Measurements from ENCODE around the gene RPS16.

RPS16 gene

DNA sequence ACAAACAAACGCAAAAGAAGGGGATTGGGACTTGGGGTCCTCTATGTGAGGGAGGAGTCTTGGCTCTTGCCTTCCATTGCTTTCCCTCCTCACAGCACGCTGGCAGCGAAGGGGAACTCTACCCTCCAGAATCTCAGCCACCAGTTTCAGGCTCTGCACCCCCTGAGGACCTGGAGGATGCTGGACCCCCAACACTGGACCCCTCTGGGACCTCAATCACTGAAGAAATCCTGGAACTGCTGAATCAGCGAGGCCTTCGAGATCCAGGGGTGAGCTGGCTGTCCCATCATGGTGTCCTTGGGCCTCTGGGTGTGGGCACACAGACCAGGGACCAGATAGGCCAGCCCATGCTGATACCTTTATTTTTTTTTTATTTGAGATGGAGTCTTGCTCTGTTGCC lies 13.7 kb downstream of the RPS16 start:
- no peak for DNase-seq (ENCODE audit: low spot score)

DNA sequence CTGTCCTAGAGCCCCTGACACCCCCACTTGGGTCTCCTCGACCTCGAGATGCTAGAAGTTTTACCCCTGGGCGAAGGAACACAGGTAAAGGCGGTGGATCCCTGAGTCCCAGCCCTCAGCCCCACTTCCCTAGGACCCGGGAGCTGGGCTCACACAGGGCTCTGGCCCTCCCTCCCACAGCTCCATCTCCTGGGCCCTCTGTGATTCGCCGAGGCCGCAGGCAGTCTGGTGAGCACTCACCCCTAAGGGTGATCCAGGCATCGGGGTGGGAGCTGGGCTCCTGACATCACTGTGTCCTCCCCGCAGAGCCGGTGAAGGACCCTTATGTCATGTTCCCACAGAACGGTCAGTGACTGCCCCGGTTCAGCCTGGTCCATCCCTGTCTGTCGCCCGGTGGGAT lies 15.0 kb downstream of the RPS16 start:
- no peak for DNase-seq (ENCODE audit: low spot score)

DNA sequence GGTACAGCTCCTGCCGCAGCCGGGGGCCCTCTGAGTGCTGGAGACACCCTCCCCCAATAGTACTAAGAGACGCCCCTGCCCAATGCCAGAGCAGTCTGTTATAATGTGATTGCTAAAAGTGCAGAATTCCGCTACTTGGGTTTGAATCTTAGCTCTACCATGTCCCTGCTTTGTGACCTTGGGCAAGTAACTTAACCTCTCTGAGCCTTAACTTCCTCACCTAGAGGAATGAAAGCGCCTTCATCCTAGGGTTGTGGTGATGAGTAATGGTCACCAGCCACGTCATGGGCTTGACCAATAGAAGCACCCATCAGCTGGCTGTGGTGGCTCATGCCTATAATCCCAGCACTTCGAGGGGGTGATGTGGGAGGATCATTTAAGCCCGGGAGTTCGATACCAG lies 16.7 kb downstream of the RPS16 start:
- no peak for DNase-seq (ENCODE audit: low spot score)

DNA sequence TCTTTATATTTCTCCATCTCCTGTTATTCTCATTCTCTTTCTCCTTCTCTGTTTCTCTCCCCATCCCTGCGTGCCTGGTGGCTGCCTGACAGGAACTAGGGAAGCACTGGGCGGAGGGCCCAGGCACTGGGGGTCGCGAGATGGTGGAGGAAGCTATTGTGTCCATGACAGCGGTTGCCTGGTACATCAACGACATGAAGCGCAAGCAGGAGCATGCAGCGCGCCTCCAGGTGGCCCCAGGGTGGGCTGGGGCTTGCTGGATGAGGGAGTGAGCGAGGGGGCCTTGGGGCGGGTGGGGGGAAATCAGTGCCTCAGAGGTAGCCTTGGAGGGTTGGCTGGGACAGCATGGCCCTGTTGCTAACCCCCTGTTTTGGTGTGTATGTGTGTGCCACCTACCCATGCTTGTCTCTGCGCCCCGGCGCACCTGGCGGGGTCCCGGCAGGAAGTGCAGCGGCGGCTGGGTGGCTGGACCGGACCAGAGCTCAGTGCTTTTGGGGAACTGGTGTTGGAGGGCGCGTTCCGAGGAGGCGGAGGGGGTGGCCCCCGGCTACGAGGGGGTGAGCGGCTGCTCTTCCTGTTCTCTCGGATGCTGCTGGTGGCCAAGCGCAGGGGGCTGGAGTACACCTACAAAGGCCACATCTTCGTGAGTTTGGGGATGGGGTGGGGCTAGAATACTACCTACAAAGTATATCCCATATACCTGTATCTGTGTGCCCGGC lies 18.1 kb downstream of the RPS16 start:
- DNase-seq (ENCODE audit: low spot score) = no peak

DNA sequence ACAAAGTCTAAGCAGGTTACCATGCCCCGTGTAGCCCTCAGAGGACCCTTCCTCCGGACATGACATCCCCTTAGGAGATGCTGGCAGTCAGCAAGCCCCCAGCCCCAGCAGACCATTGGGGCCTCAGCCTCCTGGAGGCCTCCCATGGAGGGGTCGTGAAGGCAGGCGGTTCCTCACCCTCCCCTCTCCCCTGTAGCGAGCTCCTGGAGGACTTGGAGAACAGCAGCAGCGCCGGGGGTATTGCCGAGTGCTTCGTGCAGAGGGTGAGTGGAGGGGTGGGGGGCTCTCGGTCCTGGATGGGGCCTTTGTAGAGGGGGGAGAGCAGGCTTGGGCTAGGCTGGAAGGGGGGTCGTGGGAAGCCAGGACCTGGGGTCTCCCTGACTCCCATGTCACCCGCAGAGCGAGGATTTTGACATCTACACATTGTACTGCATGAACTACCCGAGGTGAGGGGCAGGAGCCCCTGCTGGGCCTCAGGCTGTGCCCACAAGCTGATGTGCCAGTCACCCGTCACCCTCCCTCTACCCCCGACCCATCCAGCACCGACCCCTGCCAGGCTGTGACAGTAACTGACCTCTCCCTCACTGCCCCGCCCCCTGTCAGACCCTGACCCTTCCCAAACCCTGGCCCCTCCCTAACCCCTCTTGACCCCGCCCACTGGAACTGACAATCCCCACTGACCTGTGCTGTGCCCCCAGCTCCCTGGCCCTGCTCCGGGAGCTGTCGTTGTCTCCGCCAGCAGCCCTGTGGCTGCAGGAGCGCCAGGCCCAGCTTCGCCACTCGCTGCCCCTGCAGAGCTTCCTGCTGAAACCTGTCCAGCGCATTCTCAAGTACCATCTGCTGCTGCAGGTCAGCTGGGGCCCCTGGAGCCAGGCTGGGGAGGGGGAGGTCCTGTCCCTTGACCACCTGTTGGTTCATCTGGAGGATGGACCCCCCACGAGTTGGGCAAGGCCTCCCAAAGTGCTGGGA lies 19.3 kb downstream of the RPS16 start:
- no peak for DNase-seq (ENCODE audit: low spot score)

DNA sequence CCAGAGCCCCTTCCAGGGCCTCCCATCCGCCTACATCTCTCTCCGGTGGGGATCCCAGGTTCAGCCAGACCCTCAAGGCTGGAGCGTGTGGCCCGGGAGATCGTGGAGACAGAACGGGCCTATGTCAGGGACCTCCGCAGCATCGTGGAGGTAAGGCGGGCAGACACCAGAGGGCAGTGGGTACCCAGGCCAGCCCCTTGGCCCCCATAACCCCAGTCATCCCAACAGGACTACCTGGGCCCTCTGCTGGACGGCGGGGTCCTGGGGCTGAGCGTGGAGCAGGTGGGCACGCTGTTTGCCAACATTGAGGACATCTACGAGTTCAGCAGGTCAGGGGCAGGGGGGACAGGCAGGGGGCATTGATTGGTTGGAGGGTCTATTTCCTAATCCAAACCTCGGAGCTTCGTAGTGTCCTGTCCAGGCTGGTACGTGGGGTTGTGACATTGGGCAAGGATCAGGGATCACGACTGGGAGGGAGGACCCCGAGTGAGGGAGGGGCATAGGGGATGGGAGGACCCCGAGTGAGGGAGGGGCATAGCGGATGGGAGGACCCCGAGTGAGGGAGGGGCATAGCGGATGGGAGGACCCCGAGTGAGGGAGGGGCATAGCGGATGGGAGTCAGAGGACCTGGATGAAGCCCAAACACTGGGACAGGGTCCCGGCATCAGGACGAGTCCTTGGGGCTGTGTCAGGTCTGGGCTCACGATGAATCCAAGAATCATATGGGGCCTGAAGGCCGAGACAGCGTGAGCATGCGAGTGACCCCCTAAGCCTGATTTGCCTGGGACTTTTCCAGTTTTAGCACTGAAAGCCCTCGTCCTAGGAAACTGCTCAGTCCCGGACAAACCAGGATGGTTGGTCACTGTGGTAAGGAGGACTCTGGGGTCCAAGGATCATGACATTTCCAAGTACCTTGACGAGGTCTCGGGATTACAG lies 20.4 kb downstream of the RPS16 start:
- DNase-seq (ENCODE audit: low spot score) = no peak

DNA sequence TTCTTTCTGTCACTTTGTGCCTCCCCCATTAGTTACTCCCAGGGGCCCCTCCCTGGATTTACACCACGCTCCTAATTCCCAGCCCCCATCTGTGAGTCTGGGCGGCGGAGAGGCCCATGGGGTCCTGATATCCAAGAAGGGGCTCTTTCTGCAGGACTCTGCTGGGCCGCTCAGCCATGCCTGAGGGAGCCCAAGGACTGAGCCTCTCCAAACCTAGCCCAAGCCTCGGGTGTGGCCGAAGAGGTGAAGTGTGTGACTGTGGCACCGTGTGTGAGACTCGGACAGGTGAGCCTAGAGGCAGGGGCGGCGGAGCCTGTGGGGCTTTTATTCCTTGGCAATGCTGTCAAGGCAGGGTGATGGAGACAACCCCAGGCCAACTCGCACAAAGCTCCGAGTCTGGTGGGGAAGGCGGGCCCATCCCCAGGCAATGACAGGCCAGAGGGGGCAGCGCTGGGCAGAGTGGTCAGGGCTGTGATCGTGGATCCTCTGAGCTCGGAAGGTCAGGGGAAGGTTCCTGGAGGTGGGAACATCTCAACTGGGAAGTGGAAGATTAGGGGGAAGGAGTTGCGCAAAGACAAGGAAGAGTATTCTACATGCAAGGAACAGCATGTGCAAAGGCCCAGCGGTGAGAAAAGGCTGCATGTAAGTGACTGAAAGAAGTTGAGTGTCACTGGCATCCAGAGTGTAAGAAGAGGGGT lies 21.7 kb downstream of the RPS16 start:
- peak; percentile 63 for DNase-seq (ENCODE audit: low spot score)

DNA sequence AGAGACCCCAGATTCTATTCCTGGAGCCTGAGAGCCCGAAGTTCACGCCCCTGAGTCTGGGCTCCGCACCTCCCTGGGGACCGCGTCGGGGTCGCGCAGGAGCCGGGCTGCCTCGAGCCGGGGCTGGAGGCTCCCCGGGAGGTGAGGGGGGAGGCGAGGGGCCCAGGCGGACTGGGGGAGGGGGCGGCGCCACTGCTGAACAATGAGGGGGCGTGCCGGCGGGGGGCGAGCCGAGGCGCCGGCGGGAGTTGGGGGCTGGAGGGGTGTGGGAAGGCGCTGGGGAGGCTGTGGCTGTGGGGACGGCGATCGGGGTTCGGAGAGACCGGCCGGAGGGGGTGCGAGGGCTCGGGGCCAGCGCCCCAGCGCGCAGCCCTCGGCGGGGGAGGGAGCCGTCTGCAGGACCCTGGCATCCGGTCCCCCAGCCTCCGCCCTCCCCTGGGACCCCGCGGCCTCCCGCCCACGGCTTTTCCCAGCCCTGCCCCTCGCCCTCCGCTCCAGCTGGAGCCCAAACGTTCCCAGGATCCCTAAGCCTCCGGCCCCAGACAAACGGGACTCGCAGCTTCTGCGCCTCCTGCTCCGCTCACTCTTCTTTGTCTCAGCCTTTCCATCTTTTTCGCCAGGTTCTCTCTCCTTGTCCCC lies 22.4 kb downstream of the RPS16 start:
- DNase-seq (ENCODE audit: low spot score) = peak; percentile 85

DNA sequence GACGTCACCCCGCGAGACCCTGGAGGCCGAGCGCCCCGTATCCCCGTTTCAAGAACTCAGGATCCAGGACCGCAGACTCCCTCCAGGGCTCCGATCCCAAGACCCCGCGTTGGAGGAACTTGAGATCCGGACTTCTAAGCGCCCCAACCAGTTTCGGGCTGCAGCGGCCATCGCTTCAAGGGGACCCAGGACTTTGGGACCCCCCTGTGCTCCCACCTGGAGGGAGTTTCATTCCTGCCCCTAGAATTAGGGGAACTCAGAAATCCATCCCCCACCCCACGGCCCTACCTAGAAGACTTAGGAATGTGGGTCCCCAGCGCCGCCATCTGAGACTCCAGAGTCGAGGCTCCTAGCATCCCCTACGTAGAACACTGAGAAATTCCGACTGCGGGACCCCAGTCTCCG lies 22.9 kb downstream of the RPS16 start:
- peak; percentile 22 for DNase-seq (ENCODE audit: low spot score)

DNA sequence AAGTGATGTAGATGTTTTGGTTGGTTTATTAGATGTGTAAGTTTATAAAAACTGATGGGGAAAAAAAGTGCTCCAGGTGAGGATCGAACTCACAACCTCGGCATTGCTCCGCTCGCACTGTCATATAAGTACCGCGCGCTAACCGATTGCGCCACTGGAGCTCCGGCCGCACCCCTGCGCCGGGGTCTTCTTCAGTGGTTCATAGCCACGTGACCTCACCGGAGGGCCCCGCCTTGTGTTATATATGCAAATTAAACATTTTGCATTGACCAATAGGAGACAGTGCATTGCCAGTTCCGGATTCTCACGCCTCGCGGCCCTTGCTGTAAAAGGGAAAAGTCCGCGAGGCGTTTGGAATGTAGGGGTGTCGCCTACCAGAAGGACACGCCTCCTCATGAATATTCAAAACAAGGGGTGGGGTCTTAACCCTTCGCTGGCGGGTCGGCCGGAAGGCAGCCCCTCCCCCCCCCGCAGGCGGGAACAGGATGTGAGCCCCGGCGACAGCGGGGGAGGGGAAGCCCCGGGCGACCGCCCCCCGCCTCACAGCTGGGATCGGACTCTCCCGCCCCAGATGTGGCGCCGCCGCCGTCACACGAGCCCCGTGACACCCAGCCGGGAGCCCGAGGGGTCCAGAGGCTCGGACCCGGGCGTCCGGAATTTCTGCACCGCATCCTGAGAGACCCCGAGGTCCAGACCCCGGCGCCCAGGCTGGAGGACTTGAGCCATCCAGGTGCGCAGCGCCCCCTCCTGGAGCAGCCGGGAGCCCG lies 23.5 kb downstream of the RPS16 start, which contains the start of gene PLEKHG2:
Gene PLEKHG2 (plus strand): TSS at position 570 of the 767 bp plus-strand sequence. CDS start 1,418 bp downstream, outside the sequence.
- peak; percentile 95 for DNase-seq (ENCODE audit: low spot score)

DNA sequence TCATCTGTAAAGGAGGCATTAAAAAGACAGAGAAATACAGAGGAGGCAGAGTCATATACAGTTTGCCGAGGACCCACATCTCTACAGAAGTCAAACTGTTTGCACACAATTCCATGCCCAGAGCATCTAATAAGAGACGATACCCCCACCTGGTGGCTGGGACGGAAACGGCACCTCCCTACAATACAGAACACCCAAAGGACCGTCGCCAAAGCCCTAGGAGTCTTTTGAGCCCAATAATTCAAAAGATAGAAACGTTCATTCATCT lies 24.0 kb downstream of the RPS16 start:
- peak; percentile 73 for DNase-seq (ENCODE audit: low spot score)

DNA sequence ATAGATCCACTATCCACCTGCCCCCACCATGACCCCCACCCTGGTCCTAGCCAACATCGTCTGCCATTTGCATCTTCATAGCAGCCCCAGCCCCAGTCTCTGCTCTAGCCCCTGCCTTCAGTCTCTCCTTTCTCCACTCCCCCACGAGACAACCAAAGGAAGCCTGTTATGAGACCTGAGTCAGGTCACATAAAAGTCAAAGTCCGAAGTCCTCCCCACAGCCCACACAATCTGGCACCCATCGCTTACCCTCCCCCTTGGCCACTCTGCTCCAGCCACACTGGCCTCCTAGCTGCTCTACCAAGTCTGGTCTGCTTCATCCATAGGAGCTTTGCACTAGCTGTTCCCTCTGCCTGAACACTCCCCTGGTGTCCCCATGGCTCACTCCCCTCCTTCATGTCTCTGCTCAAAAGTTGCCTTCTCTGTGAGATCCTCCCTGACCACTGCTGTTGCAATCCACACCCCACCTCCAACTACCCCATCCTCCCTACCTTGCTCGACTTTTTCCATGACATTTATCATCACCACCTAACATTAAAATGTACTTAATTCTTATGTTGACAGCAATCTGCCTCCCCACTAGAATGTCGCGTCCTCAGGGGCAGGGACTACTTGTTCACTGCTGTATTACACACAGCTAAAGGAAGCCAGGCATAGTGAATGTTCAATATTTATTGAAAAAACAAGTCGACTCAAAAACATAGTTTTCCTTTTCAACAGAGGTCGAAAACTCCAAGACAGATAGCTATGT lies 24.5 kb downstream of the RPS16 start:
- DNase-seq (ENCODE audit: low spot score) = no peak

DNA sequence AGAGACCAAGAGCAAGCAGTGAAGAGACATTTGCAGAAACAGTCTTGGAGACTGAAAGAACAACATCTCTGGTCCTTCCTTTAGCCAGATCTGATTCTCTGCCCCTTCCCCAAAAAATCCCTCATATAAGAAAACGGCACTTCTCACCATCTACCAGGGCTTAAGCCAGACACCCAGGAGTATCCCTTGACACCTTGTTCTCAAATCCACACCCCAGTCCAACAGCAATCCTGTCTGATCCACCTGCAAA lies 25.0 kb downstream of the RPS16 start:
- DNase-seq (ENCODE audit: low spot score) = no peak

DNA sequence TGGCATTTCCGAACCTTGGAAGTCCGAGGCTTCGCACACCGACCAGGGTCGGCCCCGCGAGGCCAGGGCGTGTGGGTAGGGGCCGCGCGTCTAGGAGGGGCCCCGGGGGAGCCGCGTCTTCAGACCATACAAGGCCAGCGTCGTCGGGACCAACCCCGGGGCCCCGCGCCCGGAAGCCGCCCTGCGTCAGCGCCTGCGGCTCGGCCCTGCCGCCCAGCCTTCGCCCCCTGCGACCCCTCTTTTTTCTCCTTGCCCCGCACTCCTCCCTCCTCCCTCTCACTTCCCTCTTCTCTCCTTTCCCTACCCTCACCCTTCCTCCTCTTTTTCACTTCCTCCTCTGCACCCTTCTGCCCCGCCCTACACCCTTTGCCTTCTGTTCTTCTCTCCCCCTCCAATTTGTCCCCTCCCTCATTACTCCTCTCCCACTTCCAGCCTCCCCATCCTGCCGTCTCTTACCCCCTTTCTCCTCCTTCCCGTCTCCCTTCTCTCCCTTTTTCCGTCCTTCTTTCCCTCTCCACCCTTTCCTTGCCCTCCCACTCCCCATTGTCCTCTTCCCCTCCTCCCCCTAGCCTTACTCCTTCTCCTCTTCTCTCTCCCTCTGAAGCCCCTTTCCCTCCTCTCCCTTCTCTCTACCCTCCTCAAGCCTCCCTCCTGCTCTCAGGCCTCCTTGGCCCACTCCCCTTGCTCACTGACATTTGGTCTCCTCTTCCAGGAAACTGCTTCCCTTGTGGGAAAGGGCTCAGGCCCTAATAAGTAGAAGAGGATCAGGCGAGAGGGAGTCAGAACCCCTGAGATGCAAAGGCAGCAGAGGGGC lies 25.5 kb downstream of the RPS16 start:
- DNase-seq (ENCODE audit: low spot score) = peak; percentile 73

DNA sequence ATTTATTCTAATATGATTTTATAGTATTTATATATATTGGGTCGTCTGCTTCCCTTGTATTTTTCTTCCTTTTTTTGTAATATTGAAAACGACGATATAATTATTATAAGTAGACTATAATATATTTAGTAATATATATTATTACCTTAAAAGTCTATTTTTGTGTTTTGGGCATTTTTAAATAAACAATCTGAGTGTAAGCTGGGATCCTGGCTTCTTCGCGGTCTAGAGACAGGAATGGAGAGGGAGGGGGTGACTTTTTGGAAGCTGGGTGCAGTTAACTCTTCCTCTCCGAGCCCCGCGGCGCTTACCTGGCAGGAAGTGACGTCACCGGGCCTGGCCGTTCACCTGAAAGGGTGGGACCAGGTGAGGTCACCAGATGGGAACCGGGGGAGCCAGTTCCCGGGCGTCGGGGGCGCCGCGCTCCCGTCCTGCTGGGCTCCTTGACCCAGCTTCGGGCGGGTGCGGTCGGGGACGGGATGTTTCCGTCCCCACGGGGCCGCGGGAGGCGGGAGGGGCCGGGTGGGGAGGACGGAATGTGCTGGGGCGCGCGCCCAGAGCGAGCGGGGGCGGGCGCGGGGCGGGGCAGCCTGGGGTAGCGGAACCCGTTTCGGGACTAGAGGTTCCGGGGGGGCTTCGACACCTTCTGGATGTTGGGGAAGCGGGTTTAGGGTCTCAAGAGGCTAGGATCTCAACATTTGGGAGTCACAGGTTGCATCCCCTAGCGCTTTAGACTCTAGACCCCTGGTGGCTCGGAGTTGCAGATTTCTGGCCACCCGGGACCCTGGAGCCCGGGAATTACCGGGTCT lies 26.3 kb downstream of the RPS16 start:
- peak; percentile 89 for DNase-seq (ENCODE audit: low spot score)

DNA sequence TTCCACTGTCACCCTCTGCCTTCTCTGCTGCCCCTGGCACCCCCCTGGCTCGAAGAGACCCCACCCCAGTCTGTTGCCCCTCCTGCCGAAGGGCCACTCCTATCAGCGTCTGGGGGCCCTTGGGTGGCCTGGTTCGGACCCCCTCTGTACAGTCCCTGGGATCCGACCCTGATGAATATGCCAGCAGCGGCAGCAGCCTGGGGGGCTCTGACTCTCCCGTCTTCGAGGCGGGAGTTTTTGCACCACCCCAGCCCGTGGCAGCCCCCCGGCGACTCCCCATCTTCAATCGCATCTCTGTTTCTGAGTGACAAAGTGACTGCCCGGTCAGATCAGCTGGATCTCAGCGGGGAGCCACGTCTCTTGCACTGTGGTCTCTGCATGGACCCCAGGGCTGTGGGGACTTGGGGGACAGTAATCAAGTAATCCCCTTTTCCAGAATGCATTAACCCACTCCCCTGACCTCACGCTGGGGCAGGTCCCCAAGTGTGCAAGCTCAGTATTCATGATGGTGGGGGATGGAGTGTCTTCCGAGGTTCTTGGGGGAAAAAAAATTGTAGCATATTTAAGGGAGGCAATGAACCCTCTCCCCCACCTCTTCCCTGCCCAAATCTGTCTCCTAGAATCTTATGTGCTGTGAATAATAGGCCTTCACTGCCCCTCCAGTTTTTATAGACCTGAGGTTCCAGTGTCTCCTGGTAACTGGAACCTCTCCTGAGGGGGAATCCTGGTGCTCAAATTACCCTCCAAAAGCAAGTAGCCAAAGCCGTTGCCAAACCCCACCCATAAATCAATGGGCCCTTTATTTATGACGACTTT lies 27.1 kb downstream of the RPS16 start:
- no peak for DNase-seq (ENCODE audit: low spot score)

DNA sequence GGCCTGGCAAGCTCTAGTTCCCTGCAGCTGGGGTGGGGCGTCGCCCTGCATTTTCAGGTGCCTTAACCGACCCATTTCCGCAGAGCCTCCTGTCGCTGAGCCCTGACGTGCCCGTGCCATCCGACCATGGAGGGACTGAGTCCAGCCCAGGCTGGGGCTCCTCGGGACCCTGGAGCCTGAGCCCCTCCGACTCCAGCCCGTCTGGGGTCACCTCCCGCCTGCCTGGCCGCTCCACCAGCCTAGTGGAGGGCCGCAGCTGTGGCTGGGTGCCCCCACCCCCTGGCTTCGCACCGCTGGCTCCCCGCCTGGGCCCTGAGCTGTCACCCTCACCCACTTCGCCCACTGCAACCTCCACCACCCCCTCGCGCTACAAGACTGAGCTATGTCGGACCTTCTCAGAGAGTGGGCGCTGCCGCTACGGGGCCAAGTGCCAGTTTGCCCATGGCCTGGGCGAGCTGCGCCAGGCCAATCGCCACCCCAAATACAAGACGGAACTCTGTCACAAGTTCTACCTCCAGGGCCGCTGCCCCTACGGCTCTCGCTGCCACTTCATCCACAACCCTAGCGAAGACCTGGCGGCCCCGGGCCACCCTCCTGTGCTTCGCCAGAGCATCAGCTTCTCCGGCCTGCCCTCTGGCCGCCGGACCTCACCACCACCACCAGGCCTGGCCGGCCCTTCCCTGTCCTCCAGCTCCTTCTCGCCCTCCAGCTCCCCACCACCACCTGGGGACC lies 27.9 kb downstream of the RPS16 start:
- DNase-seq (ENCODE audit: low spot score) = peak; percentile 30
